ENCODE results near the gene CDCA5. TPM values are rescaled to one million over a fixed set of nuclear protein-coding genes. Genes with fewer than 3 reads are reported as not detected.

CDCA5 gene
- total and polyA plus RNA-seq, 2 donors (not counting 1 experiment from before 2014, with no cell fraction given) = 3.0 to 4.6 TPM

DNA sequence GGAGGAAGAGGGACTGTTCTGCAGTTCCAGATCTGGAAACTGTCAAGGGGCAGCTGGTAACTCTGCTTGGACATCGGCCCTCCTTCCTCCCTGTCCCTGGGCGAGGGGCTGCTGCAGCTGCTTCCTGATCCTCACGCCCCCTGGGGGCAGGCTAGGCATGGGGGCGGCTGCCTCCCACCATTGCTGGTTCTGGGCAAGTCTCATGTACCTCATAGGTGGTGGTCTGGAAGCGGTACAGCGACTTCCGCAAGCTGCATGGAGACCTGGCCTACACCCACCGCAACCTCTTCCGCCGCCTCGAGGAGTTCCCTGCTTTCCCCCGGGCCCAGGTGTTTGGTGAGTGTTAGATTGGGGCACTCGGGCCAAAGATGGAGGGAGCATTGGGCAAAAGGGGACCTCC lies 51.6 kb downstream of the CDCA5 start:
- H3K9me3 ChIP-seq (ENCODE audit: control insufficient read depth, insufficient read depth, low read depth, low read length) = no peaks in the 10 kb centered on the region

More for the DNA sequence above, 51.6 kb downstream of the CDCA5 start:
- no peak overlapping the region for H3K27ac ChIP-seq (ENCODE audit: insufficient read depth, low read length)
- no peak overlapping the region for H3K9ac ChIP-seq (ENCODE audit: insufficient read depth, low read length)
- H3K4me1 ChIP-seq (ENCODE audit: control insufficient read depth, extremely low read depth, insufficient read depth, low read length) = peaks cover 5% of the 10 kb centered on the region
- no peak overlapping the region for H3K4me3 ChIP-seq (replicated peaks in 1 of 4; ENCODE audit: control extremely low read depth in 1 of 4, insufficient read depth in 1 of 4, low read depth in 3 of 4, low read length in 4 of 4)
- H3K4me2 ChIP-seq (ENCODE audit: extremely low read depth, insufficient read depth, low read length) = no peak overlapping the region
- DNase-seq (ENCODE audit: low read depth in 2 of 2) = no peak
- H3K27me3 ChIP-seq (ENCODE audit: control insufficient read depth, insufficient read depth, low read length) = no peaks in the 10 kb centered on the region
- H3K36me3 ChIP-seq (ENCODE audit: control insufficient read depth, insufficient read depth, low read length) = peaks cover 2% of the 10 kb centered on the region
- TF ChIP-seq, protein P1, sequence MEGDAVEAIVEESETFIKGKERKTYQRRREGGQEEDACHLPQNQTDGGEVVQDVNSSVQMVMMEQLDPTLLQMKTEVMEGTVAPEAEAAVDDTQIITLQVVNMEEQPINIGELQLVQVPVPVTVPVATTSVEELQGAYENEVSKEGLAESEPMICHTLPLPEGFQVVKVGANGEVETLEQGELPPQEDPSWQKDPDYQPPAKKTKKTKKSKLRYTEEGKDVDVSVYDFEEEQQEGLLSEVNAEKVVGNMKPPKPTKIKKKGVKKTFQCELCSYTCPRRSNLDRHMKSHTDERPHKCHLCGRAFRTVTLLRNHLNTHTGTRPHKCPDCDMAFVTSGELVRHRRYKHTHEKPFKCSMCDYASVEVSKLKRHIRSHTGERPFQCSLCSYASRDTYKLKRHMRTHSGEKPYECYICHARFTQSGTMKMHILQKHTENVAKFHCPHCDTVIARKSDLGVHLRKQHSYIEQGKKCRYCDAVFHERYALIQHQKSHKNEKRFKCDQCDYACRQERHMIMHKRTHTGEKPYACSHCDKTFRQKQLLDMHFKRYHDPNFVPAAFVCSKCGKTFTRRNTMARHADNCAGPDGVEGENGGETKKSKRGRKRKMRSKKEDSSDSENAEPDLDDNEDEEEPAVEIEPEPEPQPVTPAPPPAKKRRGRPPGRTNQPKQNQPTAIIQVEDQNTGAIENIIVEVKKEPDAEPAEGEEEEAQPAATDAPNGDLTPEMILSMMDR (conservative IDR thresholded peaks at IDR 0.05 in 1 of 2, IDR thresholded peaks at IDR 0.05 in 1 of 2; ENCODE audit: low read depth in 1 of 2, low read length in 2 of 2) = no peak
- TF ChIP-seq EZH2 (IDR thresholded peaks at IDR 0.05; ENCODE audit: low read length, missing control alignments) = no peak
- no peak overlapping the region for H2AFZ ChIP-seq (ENCODE audit: low read length)
- H4K20me1 ChIP-seq (ENCODE audit: control insufficient read depth, extremely low read depth, insufficient read depth, low read length) = no peaks in the 10 kb centered on the region
- H3K79me2 ChIP-seq (ENCODE audit: control insufficient read depth, insufficient read depth, low read length) = no peaks in the 10 kb centered on the region

Other genes with a start within 250 kb of the CDCA5 start
- gene CDC42BPG, start 239.4 kb downstream of the CDCA5 start, total RNA-seq = 0.33 and 0.77 TPM in 2 replicates
- gene CDC42BPG, start 239.4 kb downstream of the CDCA5 start, polyA plus RNA-seq = 0.02 and 0.03 TPM in 2 replicates
- 40.8 and 71.3 TPM in 2 replicates for gene EHD1, start 205.4 kb downstream of the CDCA5 start, total RNA-seq
- gene EHD1, start 205.4 kb downstream of the CDCA5 start, polyA plus RNA-seq = 240 and 248 TPM in 2 replicates
- 7.4 and 9.9 TPM in 2 replicates for gene ATG2A, start 166.8 kb downstream of the CDCA5 start, total RNA-seq
- 3.1 and 5.1 TPM in 2 replicates for gene ATG2A, start 166.8 kb downstream of the CDCA5 start, polyA plus RNA-seq
- 6.2 and 12.1 TPM in 2 replicates for gene PPP2R5B, start 159.4 kb downstream of the CDCA5 start, total RNA-seq
- 10.9 and 12.4 TPM in 2 replicates for gene PPP2R5B, start 159.4 kb downstream of the CDCA5 start, polyA plus RNA-seq
- gene GPHA2, start 148.1 kb downstream of the CDCA5 start, total RNA-seq = not detected in 2 replicates
- not detected in 2 replicates for gene GPHA2, start 148.1 kb downstream of the CDCA5 start, polyA plus RNA-seq
- gene MAJIN, start 111.9 kb downstream of the CDCA5 start, total RNA-seq = not detected in 2 replicates
- gene MAJIN, start 111.9 kb downstream of the CDCA5 start, polyA plus RNA-seq = not detected in 2 replicates
- gene BATF2, start 87.1 kb downstream of the CDCA5 start, total RNA-seq = 2.1 TPM in 2 replicates
- 1.0 and 1.5 TPM in 2 replicates for gene BATF2, start 87.1 kb downstream of the CDCA5 start, polyA plus RNA-seq
- 99.9 and 138 TPM in 2 replicates for gene ARL2, start 69.9 kb downstream of the CDCA5 start, total RNA-seq
- gene ARL2, start 69.9 kb downstream of the CDCA5 start, polyA plus RNA-seq = 99.2 and 173 TPM in 2 replicates
- gene SNX15, start 56.6 kb downstream of the CDCA5 start, total RNA-seq = 11.3 and 14.4 TPM in 2 replicates
- gene SNX15, start 56.6 kb downstream of the CDCA5 start, polyA plus RNA-seq = 10.2 and 15.2 TPM in 2 replicates
- gene SAC3D1, start 42.8 kb downstream of the CDCA5 start, total RNA-seq = 8.6 and 10.0 TPM in 2 replicates
- gene SAC3D1, start 42.8 kb downstream of the CDCA5 start, polyA plus RNA-seq = 3.1 and 7.1 TPM in 2 replicates
- 26.2 and 35.5 TPM in 2 replicates for gene NAALADL1, start 25.5 kb downstream of the CDCA5 start, total RNA-seq
- gene NAALADL1, start 25.5 kb downstream of the CDCA5 start, polyA plus RNA-seq = 14.8 and 14.9 TPM in 2 replicates
- 31.1 and 36.0 TPM in 2 replicates for gene ZFPL1, start 182 bp upstream of the CDCA5 start, total RNA-seq
- gene ZFPL1, start 182 bp upstream of the CDCA5 start, polyA plus RNA-seq = 30.8 and 37.6 TPM in 2 replicates
- gene VPS51, start 12.2 kb upstream of the CDCA5 start, total RNA-seq = 144 and 171 TPM in 2 replicates
- 22.0 and 27.0 TPM in 2 replicates for gene VPS51, start 12.2 kb upstream of the CDCA5 start, polyA plus RNA-seq
- gene TM7SF2, start 27.8 kb upstream of the CDCA5 start, total RNA-seq = 30.0 and 89.5 TPM in 2 replicates
- 11.7 and 16.9 TPM in 2 replicates for gene TM7SF2, start 27.8 kb upstream of the CDCA5 start, polyA plus RNA-seq
- gene ZNHIT2, start 33.7 kb upstream of the CDCA5 start, total RNA-seq = 12.8 and 13.2 TPM in 2 replicates
- gene ZNHIT2, start 33.7 kb upstream of the CDCA5 start, polyA plus RNA-seq = 1.4 and 1.7 TPM in 2 replicates
- 336 and 338 TPM in 2 replicates for gene FAU, start 38.1 kb upstream of the CDCA5 start, total RNA-seq
- gene FAU, start 38.1 kb upstream of the CDCA5 start, polyA plus RNA-seq = 256 and 290 TPM in 2 replicates
- 46.2 and 70.8 TPM in 2 replicates for gene MRPL49, start 38.3 kb upstream of the CDCA5 start, total RNA-seq
- 55.5 and 60.8 TPM in 2 replicates for gene MRPL49, start 38.3 kb upstream of the CDCA5 start, polyA plus RNA-seq
- gene SYVN1, start 50.5 kb upstream of the CDCA5 start, total RNA-seq = 13.6 and 15.5 TPM in 2 replicates
- gene SYVN1, start 50.5 kb upstream of the CDCA5 start, polyA plus RNA-seq = 25.2 and 30.4 TPM in 2 replicates
- not detected in 2 replicates for gene SPDYC, start 86.2 kb upstream of the CDCA5 start, total RNA-seq
- gene SPDYC, start 86.2 kb upstream of the CDCA5 start, polyA plus RNA-seq = not detected in 2 replicates
- 58.0 and 94.5 TPM in 2 replicates for gene CAPN1, start 97.9 kb upstream of the CDCA5 start, total RNA-seq
- gene CAPN1, start 97.9 kb upstream of the CDCA5 start, polyA plus RNA-seq = 70.3 and 111 TPM in 2 replicates
- gene POLA2, start 177.9 kb upstream of the CDCA5 start, total RNA-seq = 1.0 and 2.8 TPM in 2 replicates
- gene POLA2, start 177.9 kb upstream of the CDCA5 start, polyA plus RNA-seq = 9.8 and 33.6 TPM in 2 replicates
- 12.3 and 25.6 TPM in 2 replicates for gene CDC42EP2, start 230.8 kb upstream of the CDCA5 start, total RNA-seq
- gene CDC42EP2, start 230.8 kb upstream of the CDCA5 start, polyA plus RNA-seq = 31.7 and 48.4 TPM in 2 replicates
- 37.5 and 42.9 TPM in 2 replicates for gene DPF2, start 249.8 kb upstream of the CDCA5 start, total RNA-seq
- gene DPF2, start 249.8 kb upstream of the CDCA5 start, polyA plus RNA-seq = 55.1 and 76.4 TPM in 2 replicates

Measured in fibroblast of lung (primary cell).